Loucy (cell line): Measurements from ENCODE around the gene HPX.

Source experiments
- CTCF ChIP-seq: fragments of 200-600 bp; sonication (generic); conservative IDR thresholded peaks from 2 replicates; pipeline ENCODE4 v1.5.1; 2014; ENCODE audit warnings: mild to moderate bottlenecking, antibody characterized with exemption, low read length
- EZH2phosphoT487 ChIP-seq: fragments of 200-600 bp; IDR thresholded peaks from 2 replicates; pipeline ENCODE4 v1.6.1; 2018; ENCODE audit warnings: antibody characterized with exemption, mild to moderate bottlenecking, moderate library complexity, borderline replicate concordance

- TF ChIP-seq CTCF: no peak
- no peak for TF ChIP-seq EZH2phosphoT487
These were observed 43.2 kb downstream of the HPX start for GRCh38 chr11:6397636-6398035.
